GM12891 (cell line): ENCODE results near the gene KRTCAP3.
A peak's percentile ranks its signal among the peaks of the same experiment; 100 is the strongest.

Experiments
- POLR2A ChIP-seq: IDR thresholded peaks from 2 replicates; pipeline ENCODE4 v1.6.1; 2011; ENCODE audit warnings: low read depth, low read length, control low read depth
- POLR2AphosphoS5 ChIP-seq: IDR thresholded peaks from 2 replicates; pipeline ENCODE4 v1.6.1; 2011; ENCODE audit warnings: low read depth, low read length, control low read depth
- SPI1 ChIP-seq: IDR thresholded peaks from 2 replicates; pipeline ENCODE4 v1.6.1; 2011; ENCODE audit warnings: low read depth, low read length, control low read depth
- TAF1 ChIP-seq: IDR thresholded peaks from 2 replicates; pipeline ENCODE4 v1.6.1; 2011; ENCODE audit warnings: low read depth, low read length, control low read depth

GRCh38 chr2:27409321-27410073, 32.7 kb upstream of the KRTCAP3 start, which contains the start of gene PPM1G:
- TF ChIP-seq SPI1 (peak; percentile 66; the same call in 1 of the 2 replicates), POLR2A (peak; percentile 88), POLR2AphosphoS5 (peak; percentile 82), TAF1 (peak; percentile 93)
